ENCODE data around the gene BACH2. TPM values are rescaled to one million over a fixed set of nuclear protein-coding genes. Genes with fewer than 3 reads are reported as not detected.

Gene BACH2
- total and polyA plus RNA-seq, 2 of the 4 experiments (the other 2 are of a cell fraction) = 1.3 to 1.4 TPM

GRCh38 chr6:90266905-90267621 lies 29.6 kb downstream of the BACH2 start:
- H3K9ac ChIP-seq (ENCODE audit: low read depth, low read length) = no peak overlapping the region
- H3K4me3 ChIP-seq (ENCODE audit: insufficient read depth, low read depth, low read length) = no peak overlapping the region
- DNase-seq = no peak
- intact Hi-C loops (cut with micrococcal nuclease) (no loop called here), dilution Hi-C loops (cut with HindIII; ENCODE audit: low sequenced_read_pairs, unreplicated experiment) (no loop called here), in situ Hi-C loops (cut with MboI; ENCODE audit: low sequenced_read_pairs) (no loop called here)
- H2AK5ac ChIP-seq (ENCODE audit: low read depth, low read length) = no peak overlapping the region
- no peak overlapping the region for H2BK15ac ChIP-seq (ENCODE audit: low read depth, low read length)
- H2AK9ac ChIP-seq (replicated peaks; ENCODE audit: low read depth, low read length, poor library complexity) = no peak overlapping the region
- ChIA-PET CTCF (interaction anchor here (0.6 kb wide), 1 partner anchor 258 kb away, joined by 3 read pairs; no protein-coding TSS in a partner anchor), POLR2A (ENCODE audit: unreplicated experiment) (no interaction called here)
- ATAC-seq (ENCODE audit: low read depth) = no peak
- H3K4me2 ChIP-seq (ENCODE audit: low read depth, low read length) = no peak overlapping the region
- H4K91ac ChIP-seq (ENCODE audit: insufficient read depth, low read depth, low read length) = no peak overlapping the region
- no peak overlapping the region for H3K4ac ChIP-seq (ENCODE audit: low read depth, low read length)
- no peaks in the 10 kb centered on the region for H3K79me1 ChIP-seq (ENCODE audit: low read depth in 1 of 2, low read length in 2 of 2)
- no peak overlapping the region for H3K56ac ChIP-seq (ENCODE audit: extremely low read depth, insufficient read depth, low read length)
- no peaks in the 10 kb centered on the region for H3K36me3 ChIP-seq (ENCODE audit: control insufficient read depth, insufficient read depth, low read length)
- H4K8ac ChIP-seq (ENCODE audit: low read depth in 2 of 2, low read length in 2 of 2) = no peak overlapping the region
- H4K20me1 ChIP-seq (ENCODE audit: insufficient read depth, low read length) = no peaks in the 10 kb centered on the region
- H3K27me3 ChIP-seq (ENCODE audit: control insufficient read depth, insufficient read depth, low read length) = no peaks in the 10 kb centered on the region; the same call in 1 of the 2 replicates
- no TSS peak for BruUV-seq (replicated peaks)
- H4K5ac ChIP-seq (ENCODE audit: low read depth, low read length) = no peak overlapping the region
- no peak for TF ChIP-seq RFX5 (IDR thresholded peaks at IDR 0.05; ENCODE audit: low read depth, low read length)
- no peak for TF ChIP-seq POLR2A (IDR thresholded peaks at IDR 0.05; ENCODE audit: low read depth, low read length)
- TF ChIP-seq MAFK (IDR thresholded peaks at IDR 0.05; ENCODE audit: low read depth, low read length) = no peak
- no peak for TF ChIP-seq RCOR1 (IDR thresholded peaks at IDR 0.05; ENCODE audit: insufficient replicate concordance, low read length)
- no peak for TF ChIP-seq SMC3 (IDR thresholded peaks at IDR 0.05; ENCODE audit: low read depth, low read length)
- TF ChIP-seq FOS (IDR thresholded peaks at IDR 0.05; ENCODE audit: low read depth, low read length) = no peak
- no peak for TF ChIP-seq CHD1 (IDR thresholded peaks at IDR 0.05; ENCODE audit: low read depth, low read length)
- TF ChIP-seq MAZ (IDR thresholded peaks at IDR 0.05; ENCODE audit: borderline replicate concordance, low read depth, low read length) = no peak
- H3K23ac ChIP-seq (ENCODE audit: low read depth, low read length) = no peak overlapping the region
- no peak overlapping the region for H3K14ac ChIP-seq (replicated peaks; ENCODE audit: low read depth, low read length)
- 83 to 100% methylated on average over 1 of the region's 6 CpGs for WGBS, 2 experiments (ENCODE audit: extremely low coverage in 2 of 2, insufficient read length in 1 of 2)
- peaks cover 3% of the 10 kb centered on the region; the same call in 1 of the 2 replicates for H3K9me1 ChIP-seq (ENCODE audit: insufficient read depth, low read length)
- H3K9me3 ChIP-seq (ENCODE audit: control insufficient read depth, insufficient read depth, low read length) = peaks cover 2% of the 10 kb centered on the region; the same call in 1 of the 2 replicates
- no peak overlapping the region for H2BK20ac ChIP-seq (ENCODE audit: low read depth, low read length)
- H2AFZ ChIP-seq (replicated peaks; ENCODE audit: low read length, poor library complexity) = no peak overlapping the region
- peaks cover 6% of the 10 kb centered on the region for H3K4me1 ChIP-seq (ENCODE audit: control insufficient read depth, insufficient read depth, low read length)
- H3K27ac ChIP-seq (ENCODE audit: insufficient read depth, low read length) = no peak overlapping the region
- no peak overlapping the region for H2BK5ac ChIP-seq (ENCODE audit: low read depth, low read length, poor library complexity, severe bottlenecking)
- no peak overlapping the region for H2BK120ac ChIP-seq (ENCODE audit: low read depth, low read length)
- H3K18ac ChIP-seq (ENCODE audit: low read depth, low read length) = no peak overlapping the region
